ENCODE measurements around the gene EFNA3. TPM values are rescaled to one million over a fixed set of nuclear protein-coding genes. Genes with fewer than 3 reads are reported as not detected.

Gene EFNA3
- total and polyA plus RNA-seq, 9 of the 15 experiments (the other 6 are each of a cell fraction or from before 2014, with no cell fraction given), result 0.59 to 7.9 (median 4.7) TPM

- TF ChIP-seq FOXM1 (IDR thresholded peaks at IDR 0.05; ENCODE audit: low read depth), result no peak
- TF ChIP-seq FOXM1 (CRISPR knock-in tag; IDR thresholded peaks at IDR 0.05; ENCODE audit: low read depth), result 0 out of 2 replicates have a peak, but pooled peaks have one; percentile 38
- 0 out of 2 replicates have a peak, but pooled peaks have one; percentile 5 for TF ChIP-seq NFIC (IDR thresholded peaks at IDR 0.05)
- TF ChIP-seq HDAC2 (IDR thresholded peaks at IDR 0.05), result no peak
- TF ChIP-seq CTBP1 (IDR thresholded peaks at IDR 0.05; ENCODE audit: borderline replicate concordance), result peak; percentile 24; the same call in 1 of the 2 replicates
- no peak for TF ChIP-seq XRCC5 (IDR thresholded peaks at IDR 0.05; ENCODE audit: low read depth, low read length)
- no peak for TF ChIP-seq ATF2 (CRISPR knock-in tag; IDR thresholded peaks at IDR 0.05)
- no peak for TF ChIP-seq GATA2 (CRISPR knock-in tag; IDR thresholded peaks at IDR 0.05)
- no peak for TF ChIP-seq HMG20A (CRISPR knock-in tag; conservative IDR thresholded peaks at IDR 0.05)
- TF ChIP-seq ZNF609 (CRISPR knock-in tag; IDR thresholded peaks at IDR 0.05; ENCODE audit: borderline replicate concordance), result no peak
- TF ChIP-seq PCBP1 (IDR thresholded peaks at IDR 0.05; ENCODE audit: low read depth, low read length, poor library complexity, severe bottlenecking), result peak; percentile 12
- no peak for TF ChIP-seq ZNF280A (IDR thresholded peaks at IDR 0.05; ENCODE audit: low read depth, partially characterized antibody)
- TF ChIP-seq CSDE1 (IDR thresholded peaks at IDR 0.05), result no peak
- no peak for TF ChIP-seq PPARD (CRISPR knock-in tag; IDR thresholded peaks at IDR 0.05)
- TF ChIP-seq KDM4B (IDR thresholded peaks at IDR 0.05; ENCODE audit: borderline replicate concordance in 2 of 2, low read depth in 1 of 2), result no peak
- no peak for TF ChIP-seq STAT6 (CRISPR knock-in tag; IDR thresholded peaks at IDR 0.05)
Observed at GRCh38 chr1:155079487-155080311, 1.1 kb downstream of the EFNA3 start (continued).
